Mesodermal cell (in vitro differentiated cells): ENCODE measurements around the gene ARHGAP45.

ENCODE experiments used
- H3K27ac ChIP-seq: 2 replicates; pipeline ENCODE4 v1.7.0; 2013; ENCODE audit warnings: mild to moderate bottlenecking, low read depth, low read length, moderate library complexity; ENCODE audit not compliant: severe bottlenecking
- H3K36me3 ChIP-seq: 2 replicates; pipeline ENCODE4 v1.7.1; 2013; ENCODE audit warnings: mild to moderate bottlenecking, low read length, moderate library complexity; ENCODE audit not compliant: control insufficient read depth, insufficient read depth
- H3K4me1 ChIP-seq: one replicate; pipeline ENCODE4 v1.7.1; 2013; ENCODE audit warnings: mild to moderate bottlenecking, low read length; ENCODE audit not compliant: insufficient read depth, control insufficient read depth, poor library complexity, severe bottlenecking
- H3K4me3 ChIP-seq: 2 replicates; pipeline ENCODE4 v1.7.0; 2013; ENCODE audit warnings: low read length, control low read depth, mild to moderate bottlenecking; ENCODE audit not compliant: insufficient read depth, poor library complexity, severe bottlenecking; ENCODE audit errors: extremely low read depth
- H3K9me3 ChIP-seq: 2 replicates; pipeline ENCODE4 v1.7.1; 2013; ENCODE audit warnings: mild to moderate bottlenecking, low read length, moderate library complexity; ENCODE audit not compliant: control insufficient read depth
- WGBS, 2 experiments: methylation state at CpG; one replicate each; pipeline ENCODE4 v1.1.5; 2013; ENCODE audit warnings: missing lambda C conversion rate in 2 of 2; ENCODE audit not compliant: insufficient coverage in 2 of 2; 5-methylcytosine and 5-hydroxymethylcytosine counted together

The ARHGAP45 gene

DNA sequence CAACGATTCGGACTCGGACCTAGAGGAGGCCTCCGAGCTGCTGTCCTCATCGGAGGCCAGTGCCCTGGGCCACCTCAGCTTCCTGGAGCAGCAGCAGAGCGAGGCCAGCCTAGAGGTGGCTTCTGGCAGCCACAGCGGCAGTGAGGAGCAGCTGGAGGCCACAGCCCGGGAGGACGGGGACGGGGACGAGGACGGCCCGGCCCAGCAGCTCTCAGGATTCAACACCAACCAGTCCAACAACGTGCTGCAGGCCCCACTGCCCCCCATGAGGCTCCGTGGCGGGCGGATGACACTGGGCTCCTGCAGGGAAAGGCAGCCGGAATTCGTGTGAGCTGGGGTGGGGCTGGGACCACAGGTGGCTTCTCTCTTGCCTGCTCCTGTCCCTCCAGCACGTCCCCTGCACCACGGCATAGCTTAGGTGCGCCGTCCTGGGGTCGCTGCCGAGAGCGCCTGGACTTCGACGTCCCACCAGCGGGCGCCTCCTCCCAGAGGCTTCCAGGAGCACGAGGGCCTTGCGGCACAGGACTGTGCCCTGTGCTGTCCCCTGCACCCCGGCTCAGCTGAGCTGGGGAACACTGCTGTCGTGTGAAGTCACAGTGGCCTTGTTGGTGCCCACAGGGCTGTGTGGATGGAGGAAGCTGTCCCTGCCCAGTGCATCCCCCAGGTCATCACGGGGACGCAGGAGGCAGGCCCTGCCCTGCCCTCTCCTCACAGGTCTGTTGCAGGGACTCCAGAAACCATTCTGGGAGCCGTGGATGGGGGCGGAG is 18.9 kb downstream of the ARHGAP45 start:
- Histone ChIP-seq H3K27ac (no peak overlapping the region), H3K9me3 (no peaks in the 10 kb centered on the region), H3K36me3 (peaks cover 39% of the 10 kb centered on the region), H3K4me3 (no peak overlapping the region), H3K4me1 (no peaks in the 10 kb centered on the region)
- WGBS, 2 experiments, result 91 to 94% methylated on average over 29 to 36 of the region's 38 CpGs

DNA sequence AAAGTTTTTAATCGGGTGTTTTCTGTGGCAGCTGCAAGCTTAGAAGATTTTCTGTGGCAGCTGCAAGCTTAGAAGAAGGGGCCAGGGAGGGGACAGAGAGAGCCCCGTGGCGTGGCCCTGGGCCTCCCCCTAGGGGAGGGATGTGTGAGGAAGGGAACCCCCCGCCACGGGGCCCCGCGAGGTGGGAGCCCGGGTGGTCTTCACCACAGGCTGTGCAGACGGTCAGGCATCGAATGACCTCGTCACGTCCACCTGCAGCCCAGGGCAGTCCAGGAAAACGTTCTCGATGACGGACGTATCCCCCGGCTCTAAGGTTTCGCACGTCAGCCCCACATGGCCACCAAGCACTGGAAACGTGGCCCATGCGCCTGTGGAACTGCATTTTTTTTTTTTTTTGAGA is 19.6 kb downstream of the ARHGAP45 start:
- Histone ChIP-seq H3K4me1 (no peaks in the 10 kb centered on the region), H3K4me3 (no peak overlapping the region), H3K9me3 (no peaks in the 10 kb centered on the region), H3K36me3 (peaks cover 47% of the 10 kb centered on the region), H3K27ac (no peak overlapping the region)
- 92% methylated on average over 19 to 21 of the region's 21 CpGs for WGBS, 2 experiments

- peaks cover 58% of the 10 kb centered on the region for H3K36me3 ChIP-seq
- WGBS, 2 experiments, result 90 to 92% methylated on average over 21 to 22 of the region's 27 CpGs
- no peak overlapping the region for H3K4me3 ChIP-seq
- no peak overlapping the region for H3K27ac ChIP-seq
- H3K4me1 ChIP-seq, result no peaks in the 10 kb centered on the region
- H3K9me3 ChIP-seq, result no peaks in the 10 kb centered on the region
These were observed 20.9 kb downstream of the ARHGAP45 start for GRCh38 chr19:1087813-1088415.

GRCh38 chr19:1088416-1089010 is 21.5 kb downstream of the ARHGAP45 start:
- 92 to 98% methylated on average over 14 to 27 of the region's 27 CpGs for WGBS, 2 experiments

GRCh38 chr19:1089126-1089771 is 22.3 kb downstream of the ARHGAP45 start:
- WGBS, 2 experiments, result 96 to 97% methylated on average over 32 of the region's 32 CpGs
- peaks cover 9% of the 10 kb centered on the region for H3K4me1 ChIP-seq
- no peak overlapping the region for H3K27ac ChIP-seq
- no peak overlapping the region for H3K4me3 ChIP-seq
- no peaks in the 10 kb centered on the region for H3K9me3 ChIP-seq
- H3K36me3 ChIP-seq, result peaks cover 70% of the 10 kb centered on the region

More at GRCh38 chr19:1088416-1089010, 21.5 kb downstream of the ARHGAP45 start:
- peaks cover 2% of the 10 kb centered on the region for H3K4me1 ChIP-seq
- H3K36me3 ChIP-seq, result peaks cover 64% of the 10 kb centered on the region
- no peak overlapping the region for H3K4me3 ChIP-seq
- no peaks in the 10 kb centered on the region for H3K9me3 ChIP-seq
- H3K27ac ChIP-seq, result no peak overlapping the region

- Histone ChIP-seq H3K36me3 (peaks cover 70% of the 10 kb centered on the region), H3K27ac (no peak overlapping the region), H3K9me3 (no peaks in the 10 kb centered on the region), H3K4me3 (no peak overlapping the region), H3K4me1 (peaks cover 10% of the 10 kb centered on the region)
- WGBS, 2 experiments, result 95 to 96% methylated on average over 8 to 13 of the region's 22 CpGs
These were observed 22.9 kb downstream of the ARHGAP45 start for GRCh38 chr19:1089891-1090290.

DNA sequence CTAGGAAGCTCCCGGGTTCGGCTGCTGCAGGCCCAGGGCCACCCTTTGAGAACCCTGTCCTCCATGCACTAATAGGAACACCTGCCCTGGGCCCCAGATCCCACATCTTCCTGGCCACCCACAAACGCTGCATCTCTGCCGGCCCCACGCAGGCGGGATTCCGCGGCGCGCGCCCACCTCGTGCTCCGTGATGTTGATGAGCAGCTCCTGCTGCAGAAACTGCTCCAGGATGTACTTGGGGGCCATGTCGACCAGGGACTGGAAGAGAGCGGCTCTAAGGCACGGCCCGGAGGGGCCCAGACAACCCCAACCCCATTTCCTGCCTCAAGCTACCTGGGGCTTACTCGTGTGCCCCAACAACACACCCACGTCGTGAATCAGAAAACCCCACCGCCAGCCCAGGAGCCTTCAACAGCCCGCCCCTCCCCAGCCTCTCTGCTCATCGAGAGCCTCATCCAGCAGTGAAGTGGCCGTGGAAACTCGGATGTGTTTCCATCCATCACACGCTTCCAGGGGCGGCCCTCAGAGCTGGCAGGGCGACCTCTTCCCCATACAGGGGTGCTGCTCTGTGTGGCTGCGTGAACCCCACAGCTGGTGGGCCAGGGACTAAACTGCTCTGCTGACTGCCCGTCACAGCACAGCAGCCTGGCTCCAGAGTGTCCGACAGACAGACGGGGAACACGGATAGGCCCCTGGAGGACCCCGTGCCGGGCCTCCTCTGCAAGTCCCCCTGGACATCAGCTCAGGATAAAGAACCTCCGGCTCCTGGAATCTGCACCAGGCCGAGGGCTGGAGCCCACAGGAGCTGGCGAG is 24.0 kb downstream of the ARHGAP45 start:
- WGBS, 2 experiments, result 96 to 98% methylated on average over 36 to 38 of the region's 38 CpGs
- H3K4me3 ChIP-seq, result no peak overlapping the region
- H3K27ac ChIP-seq, result no peak overlapping the region
- peaks cover 67% of the 10 kb centered on the region for H3K36me3 ChIP-seq
- H3K9me3 ChIP-seq, result no peaks in the 10 kb centered on the region
- H3K4me1 ChIP-seq, result peaks cover 10% of the 10 kb centered on the region

GRCh38 chr19:1091544-1092175 is 24.7 kb downstream of the ARHGAP45 start:
- Histone ChIP-seq H3K36me3 (peaks cover 62% of the 10 kb centered on the region), H3K9me3 (no peaks in the 10 kb centered on the region), H3K4me1 (peaks cover 10% of the 10 kb centered on the region), H3K4me3 (no peak overlapping the region), H3K27ac (no peak overlapping the region)
- WGBS, 2 experiments, result 93 to 95% methylated on average over 25 of the region's 27 CpGs

DNA sequence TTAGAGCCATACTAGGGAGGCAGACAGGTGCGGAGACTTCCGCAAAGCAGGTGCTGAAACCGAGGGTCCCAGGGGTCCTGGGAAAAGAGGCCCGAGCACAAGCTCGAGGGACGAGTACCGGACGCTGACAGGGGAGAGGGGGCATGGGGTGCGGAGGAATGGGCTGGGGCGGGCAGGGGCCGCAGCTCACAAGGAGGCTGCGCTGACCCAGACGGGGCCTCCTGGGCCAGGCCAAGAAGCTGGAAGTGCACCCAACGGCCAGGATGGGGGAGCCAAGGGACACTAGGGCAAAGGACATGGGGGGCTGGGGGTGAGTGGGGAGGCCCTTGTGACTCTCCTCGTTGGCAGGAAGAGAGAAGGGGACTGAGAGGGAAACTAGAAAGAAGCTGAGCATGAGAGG is 26.4 kb downstream of the ARHGAP45 start:
- H3K4me1 ChIP-seq, result peaks cover 10% of the 10 kb centered on the region
- H3K9me3 ChIP-seq, result no peaks in the 10 kb centered on the region
- H3K36me3 ChIP-seq, result peaks cover 48% of the 10 kb centered on the region
- WGBS, 2 experiments, result 98% methylated on average over 9 to 15 of the region's 15 CpGs
- no peak overlapping the region for H3K27ac ChIP-seq
- no peak overlapping the region for H3K4me3 ChIP-seq
